Stomach (tissue), 4 donors: ENCODE results near the gene ZNF768.
"Not testable (repeated sequence)": the region's sequence is repeated elsewhere in the genome, so short reads cannot be mapped to it uniquely, and the experiment has no call there.

Source experiments
- CTCF ChIP-seq, 7 experiments: fragments of 450-650 bp in 4 of 7; fragments of 200-600 bp in 3 of 7; sonication (generic) in 3 of 7; IDR thresholded peaks; one replicate each; pipeline ENCODE4 v1.5.1; 2016 to 2019; ENCODE audit warnings: antibody characterized with exemption in 7 of 7, control low read depth in 2 of 7, mild to moderate bottlenecking in 1 of 7
- POLR2A ChIP-seq, 4 donors: fragments of 450-650 bp; IDR thresholded peaks; one replicate each; pipeline ENCODE4 v1.6.1; 2016; ENCODE audit warnings: antibody characterized with exemption in 4 of 4, control low read depth in 2 of 4, mild to moderate bottlenecking in 1 of 4, moderate library complexity in 1 of 4
- POLR2AphosphoS5 ChIP-seq, 3 donors: sonication (generic); formaldehyde crosslinking; IDR thresholded peaks; one replicate each; pipeline ENCODE4 v1.6.1; 2016; ENCODE audit warnings: antibody characterized with exemption in 3 of 3

- TF ChIP-seq CTCF, POLR2A, POLR2AphosphoS5 (IDR thresholded peaks at IDR 0.05): not testable (repeated sequence)
Measured at GRCh38 chr16:30540916-30541464, 14.6 kb upstream of the ZNF768 start.
